ENCODE measurements around the gene RAB1B. TPM values are rescaled to one million over a fixed set of nuclear protein-coding genes. Genes with fewer than 3 reads are reported as not detected.

RAB1B gene
- total RNA-seq, 1 donor from 2014 or later: 120 TPM

DNA sequence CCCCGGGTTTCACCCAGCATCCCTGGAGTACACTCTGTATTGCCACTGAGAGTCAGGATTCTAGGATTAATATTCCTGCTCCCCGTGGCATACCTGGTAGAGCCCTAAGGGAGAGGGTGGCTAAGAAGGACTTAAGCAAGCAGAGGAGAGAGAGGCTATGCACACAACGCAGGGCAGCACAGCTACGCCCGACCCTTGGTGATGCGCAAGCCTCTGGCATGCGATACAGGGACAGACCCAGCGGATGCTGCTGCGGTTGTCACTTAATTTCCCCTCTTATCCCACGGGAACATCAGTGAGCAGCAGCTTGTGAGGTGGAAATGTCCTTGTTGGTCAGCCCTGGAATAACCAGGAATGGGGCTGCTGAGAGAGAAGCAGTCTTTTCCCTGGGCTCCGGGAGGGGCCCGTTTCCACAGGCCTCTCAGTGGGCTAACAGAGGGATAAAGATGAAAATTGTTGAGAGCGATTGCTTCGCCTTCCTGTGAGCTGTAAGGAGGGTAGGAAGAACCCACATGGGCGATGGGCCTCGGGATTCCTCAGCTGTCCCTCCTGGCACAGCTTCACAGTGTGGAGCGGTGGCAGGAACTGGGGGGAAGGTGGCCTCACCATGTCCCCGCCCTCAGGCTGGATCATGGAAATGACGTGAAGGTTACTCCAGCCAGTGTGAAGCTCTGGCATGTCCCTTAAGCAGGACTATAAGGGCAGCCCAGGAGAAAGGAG lies 48.4 kb upstream of the RAB1B start:
- Histone ChIP-seq H3K4me2 (ENCODE audit: low read length) (no peak overlapping the region), H3K79me2 (ENCODE audit: insufficient read depth, low read length) (no peaks in the 10 kb centered on the region), H3K9me3 (ENCODE audit: insufficient read depth, low read depth, low read length) (no peaks in the 10 kb centered on the region), H3K4me3 (ENCODE audit: insufficient read depth, low read depth, low read length) (no peak overlapping the region), H3K4me1 (ENCODE audit: insufficient read depth, low read length) (no peaks in the 10 kb centered on the region), H4K20me1 (ENCODE audit: insufficient read depth, low read length) (peaks cover 9% of the 10 kb centered on the region), H3K27me3 (ENCODE audit: insufficient read depth, low read length) (no peaks in the 10 kb centered on the region), H3K36me3 (ENCODE audit: insufficient read depth, low read length) (peaks cover 32% of the 10 kb centered on the region), H3K9ac (ENCODE audit: low read length) (no peak overlapping the region), H3K27ac (ENCODE audit: low read depth, low read length) (no peak overlapping the region), H2AFZ (ENCODE audit: low read depth, low read length) (no peak overlapping the region)
- Mint-ChIP-seq H3K27ac (ENCODE audit: unreplicated experiment) (no peak overlapping the region), H3K9me3 (ENCODE audit: unreplicated experiment) (no peaks in the 10 kb centered on the region), H3K4me3 (ENCODE audit: unreplicated experiment) (no peak overlapping the region), H3K4me1 (ENCODE audit: low read depth, unreplicated experiment) (peaks cover 5% of the 10 kb centered on the region), H3K27me3 (ENCODE audit: low read depth, unreplicated experiment) (no peaks in the 10 kb centered on the region), H3K36me3 (ENCODE audit: low read depth, unreplicated experiment) (peaks cover 26% of the 10 kb centered on the region)
- DNase-seq (ENCODE audit: low read depth) (no peak), FAIRE-seq (no peak)
- TF ChIP-seq EZH2 (IDR thresholded peaks at IDR 0.05; ENCODE audit: insufficient read depth, low read length): no peak
- TF ChIP-seq, protein P1, sequence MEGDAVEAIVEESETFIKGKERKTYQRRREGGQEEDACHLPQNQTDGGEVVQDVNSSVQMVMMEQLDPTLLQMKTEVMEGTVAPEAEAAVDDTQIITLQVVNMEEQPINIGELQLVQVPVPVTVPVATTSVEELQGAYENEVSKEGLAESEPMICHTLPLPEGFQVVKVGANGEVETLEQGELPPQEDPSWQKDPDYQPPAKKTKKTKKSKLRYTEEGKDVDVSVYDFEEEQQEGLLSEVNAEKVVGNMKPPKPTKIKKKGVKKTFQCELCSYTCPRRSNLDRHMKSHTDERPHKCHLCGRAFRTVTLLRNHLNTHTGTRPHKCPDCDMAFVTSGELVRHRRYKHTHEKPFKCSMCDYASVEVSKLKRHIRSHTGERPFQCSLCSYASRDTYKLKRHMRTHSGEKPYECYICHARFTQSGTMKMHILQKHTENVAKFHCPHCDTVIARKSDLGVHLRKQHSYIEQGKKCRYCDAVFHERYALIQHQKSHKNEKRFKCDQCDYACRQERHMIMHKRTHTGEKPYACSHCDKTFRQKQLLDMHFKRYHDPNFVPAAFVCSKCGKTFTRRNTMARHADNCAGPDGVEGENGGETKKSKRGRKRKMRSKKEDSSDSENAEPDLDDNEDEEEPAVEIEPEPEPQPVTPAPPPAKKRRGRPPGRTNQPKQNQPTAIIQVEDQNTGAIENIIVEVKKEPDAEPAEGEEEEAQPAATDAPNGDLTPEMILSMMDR (IDR thresholded peaks at IDR 0.05; ENCODE audit: insufficient read depth, low read depth, low read length): no peak

DNA sequence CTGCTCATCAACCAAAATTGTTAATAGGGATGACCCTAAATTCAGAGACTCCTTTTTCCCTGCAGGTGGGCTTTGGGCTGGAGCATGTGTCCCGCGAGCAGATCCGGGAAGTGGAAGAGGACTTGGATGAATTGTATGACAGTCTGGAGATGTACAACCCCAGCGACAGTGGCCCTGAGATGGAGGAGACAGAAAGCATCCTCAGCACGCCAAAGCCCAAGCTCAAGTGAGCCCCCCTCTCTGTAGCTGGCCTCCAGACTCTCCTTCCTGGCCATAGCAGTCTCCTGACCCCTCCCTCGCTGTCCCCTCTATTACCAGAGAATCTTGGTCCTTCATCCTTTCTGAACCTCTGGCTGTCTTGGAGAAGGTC lies 47.9 kb upstream of the RAB1B start:
- no peaks in the 10 kb centered on the region for H3K9me3 Mint-ChIP-seq (ENCODE audit: unreplicated experiment)
- no peaks in the 10 kb centered on the region for H3K4me1 ChIP-seq (ENCODE audit: insufficient read depth, low read length)

More for the DNA sequence above, 47.9 kb upstream of the RAB1B start:
- DNase-seq (ENCODE audit: low read depth): no peak
- Histone ChIP-seq H3K4me3 (ENCODE audit: insufficient read depth, low read depth, low read length) (no peak overlapping the region), H4K20me1 (ENCODE audit: insufficient read depth, low read length) (peaks cover 9% of the 10 kb centered on the region), H3K27me3 (ENCODE audit: insufficient read depth, low read length) (no peaks in the 10 kb centered on the region), H3K9me3 (ENCODE audit: insufficient read depth, low read depth, low read length) (no peaks in the 10 kb centered on the region), H3K79me2 (ENCODE audit: insufficient read depth, low read length) (no peaks in the 10 kb centered on the region), H3K36me3 (ENCODE audit: insufficient read depth, low read length) (peaks cover 32% of the 10 kb centered on the region), H3K4me2 (ENCODE audit: low read length) (no peak overlapping the region), H3K27ac (ENCODE audit: low read depth, low read length) (no peak overlapping the region), H2AFZ (ENCODE audit: low read depth, low read length) (no peak overlapping the region), H3K9ac (ENCODE audit: low read length) (no peak overlapping the region)
- TF ChIP-seq, protein P1 (IDR thresholded peaks at IDR 0.05; ENCODE audit: insufficient read depth, low read depth, low read length): no peak
- no peak for TF ChIP-seq EZH2 (IDR thresholded peaks at IDR 0.05; ENCODE audit: insufficient read depth, low read length)
- peaks cover 27% of the 10 kb centered on the region for H3K36me3 Mint-ChIP-seq (ENCODE audit: low read depth, unreplicated experiment)
- no peak overlapping the region for H3K4me3 Mint-ChIP-seq (ENCODE audit: unreplicated experiment)
- no peak overlapping the region for H3K27ac Mint-ChIP-seq (ENCODE audit: unreplicated experiment)
- no peaks in the 10 kb centered on the region for H3K27me3 Mint-ChIP-seq (ENCODE audit: low read depth, unreplicated experiment)
- FAIRE-seq: no peak
- peaks cover 5% of the 10 kb centered on the region for H3K4me1 Mint-ChIP-seq (ENCODE audit: low read depth, unreplicated experiment)

Measured in astrocyte (in vitro differentiated cells and primary cell).